A172 (cell line): ENCODE measurements around the gene GNA14. TPM values are rescaled to one million over a fixed set of nuclear protein-coding genes. Genes with fewer than 3 reads are reported as not detected.
A peak's percentile ranks its signal among the peaks of the same experiment; 100 is the strongest.
"Not testable (repeated sequence)": the region's sequence is repeated elsewhere in the genome, so short reads cannot be mapped to it uniquely, and the experiment has no call there.

ENCODE experiments used
- DNase-seq: peaks from one replicate; pipeline ENCODE4 v3.0.0-alpha.2; 2015; ENCODE audit warnings: low spot score
- total RNA-seq: library from RNA; depleted of rRNA; stranded (reverse); fragments of >200 nt; shearing (Covaris generic); gene quantifications from 2 replicates; pipeline ENCODE4 v1.2.3, GENCODE V29; 2014

GNA14 gene
- total RNA-seq, 1 experiment from 2014 or later = not detected

DNA sequence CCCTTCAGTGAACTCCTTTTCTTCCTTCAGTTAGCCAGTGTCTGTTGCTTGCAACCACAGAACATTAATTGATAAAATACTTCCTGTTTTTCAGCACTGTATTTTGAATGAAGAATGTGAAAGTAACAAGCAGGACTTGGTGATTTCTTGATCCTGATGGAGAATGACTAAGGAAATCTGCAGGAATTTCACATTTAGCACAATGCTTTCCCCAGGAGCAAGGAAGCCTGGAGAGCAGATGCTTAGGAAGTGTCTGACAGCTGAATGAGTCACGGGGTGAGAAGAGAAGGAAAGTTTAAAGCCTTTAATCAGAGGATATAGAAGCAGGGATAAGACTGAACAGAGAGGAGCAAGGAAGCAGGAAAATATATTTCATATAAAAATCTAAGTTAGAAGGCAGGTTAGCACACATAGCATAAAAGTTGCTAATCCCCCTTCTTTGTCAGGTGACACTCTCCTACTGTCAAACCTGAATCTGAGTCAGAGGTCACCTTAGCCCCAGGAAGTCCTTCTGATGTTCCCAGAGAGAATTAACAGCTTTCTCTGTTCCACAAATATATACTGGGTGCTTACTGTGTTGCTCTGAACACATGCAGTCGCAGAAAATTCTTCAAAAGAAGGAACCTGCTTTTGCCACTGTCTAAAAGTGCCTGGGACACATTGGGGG lies 59.7 kb downstream of the GNA14 start:
- DNase-seq = peak; percentile 92

DNA sequence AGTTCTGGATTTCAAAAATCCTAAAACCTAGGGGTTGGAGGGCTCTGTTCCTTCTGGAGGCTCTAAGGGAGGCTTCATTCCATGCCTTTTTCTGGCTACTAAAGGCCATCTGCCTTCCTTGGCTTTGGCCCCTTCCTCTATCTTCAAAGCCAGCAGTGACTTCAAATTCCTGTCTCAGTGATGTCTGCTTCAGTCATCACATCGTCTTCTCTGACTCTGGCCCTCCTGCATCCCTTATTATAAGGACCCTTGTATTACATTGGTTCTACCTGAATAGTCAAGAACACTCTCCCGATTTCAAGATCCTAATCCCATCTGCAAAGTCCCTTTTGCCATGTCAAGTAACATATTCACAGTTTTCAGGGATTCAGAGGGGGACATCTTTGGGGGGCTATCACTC lies 60.3 kb downstream of the GNA14 start:
- DNase-seq = no peak

DNA sequence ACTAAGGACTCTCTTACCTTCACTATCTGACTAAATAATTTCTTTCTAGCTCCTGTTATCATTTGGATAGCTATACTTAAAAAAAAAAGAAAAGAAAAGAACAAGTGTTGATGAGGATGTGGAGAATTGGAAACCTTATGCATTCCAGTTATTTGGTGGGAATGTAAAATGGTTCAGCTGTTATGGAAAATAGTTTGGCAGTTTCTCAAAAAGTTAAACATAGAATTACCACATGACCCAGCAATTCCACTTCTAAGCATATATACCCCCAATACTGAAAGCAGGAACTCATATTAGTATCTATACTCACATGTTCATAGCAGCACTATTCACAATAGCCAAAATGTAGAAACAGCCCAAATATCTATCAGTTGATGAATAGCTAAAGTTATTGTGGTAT lies 61.1 kb downstream of the GNA14 start:
- DNase-seq = no peak

DNA sequence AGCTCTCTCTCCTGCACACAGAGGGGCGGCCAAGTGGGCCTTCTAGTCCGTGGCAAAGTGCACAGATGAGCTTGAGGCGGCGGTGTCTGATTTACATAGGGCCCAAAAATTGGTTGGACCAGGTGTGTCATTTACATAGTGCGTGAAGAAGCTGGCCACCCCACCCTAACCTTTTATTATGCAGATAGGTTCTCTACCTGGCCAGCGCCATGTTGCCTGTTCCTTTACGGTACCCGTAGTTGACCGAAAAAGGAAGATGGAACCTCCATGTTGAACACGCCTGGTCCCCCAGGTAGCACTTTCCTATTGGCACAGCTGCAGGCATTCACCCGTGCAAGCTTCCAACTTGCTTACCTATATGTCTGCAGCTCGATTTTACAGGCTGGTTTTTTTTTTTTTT lies 61.5 kb downstream of the GNA14 start:
- DNase-seq = no peak

DNA sequence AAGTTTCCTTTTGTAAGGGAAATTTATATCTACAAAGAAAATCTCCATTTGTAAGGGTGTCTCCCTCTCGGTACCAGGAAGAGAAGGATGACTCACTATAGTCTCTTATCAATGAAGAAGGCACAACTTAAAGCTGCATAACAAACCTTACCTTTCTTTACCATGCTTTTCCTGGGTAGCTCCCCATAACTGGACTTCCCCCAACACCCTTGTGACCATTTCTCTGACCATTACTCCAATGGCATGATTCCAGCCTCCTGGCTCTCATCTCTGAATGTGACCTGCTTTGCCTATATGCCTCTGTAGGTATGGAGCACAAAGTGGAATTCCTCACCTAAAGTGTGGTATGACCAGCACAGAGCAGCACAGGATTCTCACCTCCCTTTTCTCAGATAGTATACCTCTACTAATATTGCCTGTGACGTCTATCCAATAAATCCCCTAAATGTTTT lies 62.8 kb downstream of the GNA14 start:
- peak; percentile 26 for DNase-seq

DNA sequence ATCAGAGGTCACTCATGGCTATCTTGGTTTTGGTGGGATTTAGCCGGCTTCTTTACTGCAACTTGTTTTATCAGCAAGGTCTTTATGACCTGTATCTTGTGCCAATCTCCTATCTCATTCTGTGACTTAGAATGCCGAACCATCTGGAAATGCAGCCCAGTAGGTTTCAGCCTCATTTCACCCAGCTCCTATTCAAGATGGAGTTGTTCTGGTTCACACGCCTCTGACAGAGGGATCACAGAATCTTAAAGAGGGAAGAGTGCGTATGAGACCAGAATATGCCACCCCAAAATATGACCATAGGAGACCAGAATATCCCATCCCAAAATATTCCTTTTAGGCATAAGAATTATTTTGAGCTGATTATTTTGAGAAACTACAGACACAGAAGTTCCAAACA lies 63.2 kb downstream of the GNA14 start:
- DNase-seq = not testable (repeated sequence)

DNA sequence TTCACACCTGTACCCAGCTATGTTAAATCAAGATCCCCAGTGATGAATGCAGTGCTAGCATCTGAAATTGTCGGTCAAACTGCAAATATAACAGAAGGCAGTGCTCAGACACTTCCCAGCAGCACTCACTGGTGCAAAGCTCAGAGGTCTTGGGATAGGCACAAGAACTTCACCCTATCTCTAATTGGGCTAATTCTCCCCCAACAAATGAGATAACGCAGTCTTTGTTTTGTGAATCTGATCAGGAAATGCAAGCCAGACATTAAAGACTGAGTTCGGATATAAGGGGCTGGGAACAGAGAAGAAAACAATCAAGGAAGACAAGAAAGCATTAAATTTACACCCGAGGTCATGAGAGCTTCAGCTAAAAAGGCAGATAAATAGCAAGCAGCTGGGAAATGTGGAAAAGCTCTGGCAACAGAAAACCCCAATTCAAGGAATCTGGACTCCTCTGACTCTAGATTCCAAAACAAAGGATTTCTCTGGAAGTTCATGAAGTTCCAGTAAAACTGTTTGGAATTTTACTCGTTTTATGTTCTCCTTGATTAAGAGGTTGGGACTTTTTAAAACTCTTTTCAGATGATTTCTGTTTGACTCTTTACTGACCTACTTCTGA lies 65.1 kb downstream of the GNA14 start:
- DNase-seq = no peak

DNA sequence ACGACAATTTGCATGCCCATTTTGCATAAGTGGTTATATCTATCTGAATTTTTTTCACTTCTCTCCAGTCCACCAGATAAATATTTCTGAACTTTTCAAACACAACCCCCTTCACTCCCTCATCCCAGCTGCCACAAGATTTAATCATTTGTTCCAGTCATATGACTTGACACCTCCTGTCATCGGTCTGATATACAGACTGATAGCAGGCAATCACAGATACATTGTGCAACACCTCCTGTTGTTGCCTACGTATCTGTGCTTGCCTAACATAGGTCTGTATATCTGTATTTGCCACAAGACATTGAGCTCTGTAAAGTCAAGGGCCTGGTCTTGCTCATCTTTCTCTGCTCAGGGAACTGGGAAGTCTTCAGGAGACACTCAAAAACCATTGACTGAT lies 65.6 kb downstream of the GNA14 start:
- no peak for DNase-seq

DNA sequence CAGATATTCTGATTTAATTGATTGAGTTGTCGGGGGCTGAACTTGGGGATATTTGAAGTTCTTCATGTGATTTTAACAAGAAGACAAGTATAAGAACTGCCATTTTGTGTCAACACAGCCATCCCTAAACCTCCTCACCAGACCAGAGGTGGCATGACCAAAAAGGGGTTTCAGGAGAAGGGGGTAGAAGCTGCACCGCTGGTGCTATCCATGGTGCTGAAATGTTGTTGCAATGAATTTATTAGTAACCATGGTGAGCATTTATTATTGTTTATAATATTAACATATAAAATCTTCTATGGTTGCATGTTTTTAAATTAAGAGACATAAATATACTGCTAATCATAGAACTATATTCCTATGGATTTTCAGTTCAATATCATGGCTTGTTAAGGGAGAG lies 72.3 kb downstream of the GNA14 start:
- peak; percentile 50 for DNase-seq

DNA sequence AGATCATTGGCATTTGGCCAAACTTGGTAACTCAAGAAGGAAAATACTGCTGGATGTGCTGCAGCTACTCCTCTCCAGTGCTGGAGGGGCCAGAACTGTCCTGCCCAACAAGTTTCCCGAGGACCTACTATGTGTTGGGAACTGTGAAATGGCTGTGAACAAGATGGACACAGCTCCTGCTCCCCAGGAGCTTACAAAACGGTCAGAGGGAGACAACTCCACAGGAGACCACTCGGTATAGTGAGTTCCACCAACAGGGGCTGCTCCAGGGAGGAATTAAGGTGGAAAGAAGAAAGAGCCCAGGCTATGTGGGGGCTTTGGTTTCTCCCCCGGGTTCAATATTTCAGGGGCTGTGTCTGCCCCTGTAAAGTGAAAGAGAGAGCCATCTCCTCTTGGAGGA lies 78.8 kb downstream of the GNA14 start:
- DNase-seq = no peak

DNA sequence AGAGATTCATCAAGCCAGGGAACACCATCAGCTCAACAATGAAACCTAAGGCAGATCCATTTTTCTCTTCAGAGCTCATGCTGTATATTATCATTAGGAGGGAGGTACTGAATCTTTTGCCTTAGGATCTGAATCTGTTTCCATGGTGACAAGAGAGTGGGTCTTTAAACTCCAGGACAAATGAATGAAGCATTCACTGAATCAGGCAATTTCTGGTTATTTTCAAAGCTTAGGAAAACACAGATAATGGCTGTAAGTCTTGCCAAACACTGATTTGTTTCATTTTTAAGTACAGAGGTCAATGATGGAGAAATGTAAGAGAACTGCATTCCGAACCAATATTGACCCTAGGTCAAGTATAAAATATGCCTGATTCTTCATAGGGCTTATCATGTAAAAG lies 84.9 kb downstream of the GNA14 start:
- DNase-seq = no peak

DNA sequence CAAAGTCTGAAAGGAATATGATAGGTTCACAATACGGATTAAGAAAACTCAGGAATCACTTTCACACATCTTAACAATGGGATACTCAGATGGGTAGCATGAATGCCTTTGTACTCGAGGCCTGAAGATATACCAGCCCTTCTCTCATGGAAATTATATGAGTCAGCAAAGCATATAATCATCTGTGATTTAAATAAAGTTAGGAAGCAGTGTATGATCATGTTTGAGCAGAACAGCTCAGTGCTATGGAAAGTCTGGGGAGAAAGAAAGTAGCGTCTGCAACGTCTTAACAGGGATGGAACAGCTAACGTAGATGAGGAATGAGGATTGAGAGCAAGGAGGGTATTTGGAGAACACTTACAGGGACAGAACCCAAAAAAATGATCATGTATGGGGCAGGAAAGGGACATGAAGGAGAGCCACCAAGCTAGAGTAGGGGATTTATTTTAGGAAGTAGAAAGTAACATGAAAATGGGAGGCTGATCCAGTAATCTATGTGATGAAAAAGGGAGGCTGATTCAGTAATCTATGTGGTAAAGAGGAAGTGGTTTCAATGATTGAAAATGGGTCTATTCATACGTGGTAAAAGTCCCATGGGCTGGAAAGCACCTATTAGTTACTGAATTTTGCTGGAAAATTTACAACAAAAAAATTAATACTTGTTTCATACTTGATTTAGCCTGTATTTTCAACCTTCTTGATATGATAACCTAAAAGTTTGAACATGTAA lies 85.9 kb downstream of the GNA14 start:
- DNase-seq = no peak

DNA sequence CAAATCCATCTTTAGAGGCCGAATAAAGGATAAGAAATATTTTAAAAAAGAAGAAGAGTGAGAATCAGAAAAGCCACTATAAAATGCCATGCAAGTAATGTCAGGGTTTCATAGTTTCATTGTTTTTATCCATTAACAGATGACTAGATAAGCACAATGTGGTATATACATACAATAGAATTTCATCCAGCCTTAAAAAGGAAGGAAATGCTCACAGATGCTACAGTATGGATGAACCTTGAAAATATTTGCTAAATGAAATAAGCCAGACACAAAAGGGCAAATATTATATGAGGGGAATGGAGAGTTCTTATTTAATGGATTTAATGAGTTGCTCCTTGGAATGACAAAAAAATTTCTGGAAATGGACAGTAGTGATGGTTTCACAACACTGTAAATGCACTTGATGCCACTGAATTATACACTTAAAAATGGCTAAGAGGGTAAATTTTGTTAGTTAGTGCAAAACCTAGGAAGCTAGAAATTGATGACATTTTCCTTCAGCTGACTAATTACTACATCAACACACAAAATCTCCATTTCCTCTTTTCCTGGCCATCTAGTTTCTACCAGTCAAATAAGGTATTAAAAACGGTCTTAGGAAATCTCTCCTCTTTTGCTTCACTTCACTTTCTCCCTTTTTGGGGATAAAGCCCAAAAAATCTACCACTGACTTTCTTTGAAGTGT lies 86.6 kb downstream of the GNA14 start:
- no peak for DNase-seq

DNA sequence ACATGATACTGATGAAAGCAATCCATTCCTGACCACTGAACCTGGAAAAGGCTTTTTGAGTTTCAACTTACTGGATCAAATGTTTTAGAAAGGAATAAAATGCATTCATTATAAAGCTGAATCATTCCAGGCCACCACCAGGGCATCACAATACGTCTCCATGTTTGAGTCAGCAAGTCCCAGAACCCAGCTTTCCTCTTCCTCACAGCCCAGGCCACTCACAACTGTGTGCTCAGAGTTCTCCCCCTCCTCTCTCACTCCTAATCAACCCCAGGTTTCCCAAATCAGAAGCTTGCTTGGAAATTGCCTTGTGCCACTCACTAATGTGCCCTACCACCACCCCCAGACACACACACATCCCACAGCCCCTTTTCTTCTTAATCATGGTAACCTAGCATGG lies 91.7 kb downstream of the GNA14 start:
- DNase-seq = no peak

DNA sequence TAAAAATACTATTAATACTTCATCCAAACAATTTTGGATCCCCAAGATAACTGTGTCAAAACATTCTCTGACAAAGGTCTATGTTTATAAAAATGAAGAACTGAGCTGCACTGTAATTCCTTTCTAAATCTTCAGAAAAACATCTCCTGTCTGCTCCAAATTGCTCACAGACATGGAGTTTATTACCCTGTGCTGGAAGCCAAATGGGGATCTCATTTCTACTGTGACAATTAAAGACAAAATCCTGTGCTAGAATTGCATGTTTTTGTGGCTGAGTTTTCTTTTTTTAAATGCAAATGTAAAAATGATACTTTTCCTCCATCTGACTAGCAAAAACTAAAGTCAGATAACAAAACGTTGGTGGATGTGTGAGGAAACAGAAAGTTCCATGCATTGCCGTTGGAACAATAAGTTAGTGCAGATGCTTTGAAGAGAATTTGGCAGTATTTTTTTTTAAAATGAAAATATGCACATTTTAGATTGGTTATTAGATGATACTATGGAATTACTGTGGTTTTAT lies 93.5 kb downstream of the GNA14 start:
- DNase-seq = no peak

DNA sequence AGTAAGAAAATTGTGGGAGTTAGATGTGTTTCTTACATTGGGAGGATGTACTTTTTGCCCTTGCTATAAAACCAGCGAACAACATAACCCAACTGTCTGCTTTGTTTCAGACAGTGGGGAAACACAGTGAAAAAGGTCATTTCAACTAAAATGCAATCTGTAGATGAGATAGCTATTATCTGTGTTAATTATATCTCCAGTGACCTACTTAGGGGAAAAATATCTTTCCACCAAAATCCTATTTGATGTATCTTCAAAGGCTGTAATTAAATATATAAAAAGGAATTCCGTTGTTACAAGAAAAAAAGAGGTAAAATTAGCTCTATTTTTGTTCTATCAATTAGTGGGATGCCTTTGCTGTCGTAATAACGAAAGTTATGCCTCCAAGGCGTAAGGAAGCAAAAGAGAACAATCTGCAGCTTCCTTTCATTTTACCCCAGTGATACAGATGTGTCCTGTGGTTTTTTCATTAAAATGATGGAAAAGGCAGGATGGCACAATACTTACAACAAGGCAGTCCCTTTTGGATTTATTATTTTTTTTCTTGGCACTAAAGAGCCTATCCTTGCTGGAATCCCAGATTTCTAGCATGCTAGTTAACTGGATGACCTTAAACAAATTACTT lies 100.9 kb downstream of the GNA14 start:
- no peak for DNase-seq

DNA sequence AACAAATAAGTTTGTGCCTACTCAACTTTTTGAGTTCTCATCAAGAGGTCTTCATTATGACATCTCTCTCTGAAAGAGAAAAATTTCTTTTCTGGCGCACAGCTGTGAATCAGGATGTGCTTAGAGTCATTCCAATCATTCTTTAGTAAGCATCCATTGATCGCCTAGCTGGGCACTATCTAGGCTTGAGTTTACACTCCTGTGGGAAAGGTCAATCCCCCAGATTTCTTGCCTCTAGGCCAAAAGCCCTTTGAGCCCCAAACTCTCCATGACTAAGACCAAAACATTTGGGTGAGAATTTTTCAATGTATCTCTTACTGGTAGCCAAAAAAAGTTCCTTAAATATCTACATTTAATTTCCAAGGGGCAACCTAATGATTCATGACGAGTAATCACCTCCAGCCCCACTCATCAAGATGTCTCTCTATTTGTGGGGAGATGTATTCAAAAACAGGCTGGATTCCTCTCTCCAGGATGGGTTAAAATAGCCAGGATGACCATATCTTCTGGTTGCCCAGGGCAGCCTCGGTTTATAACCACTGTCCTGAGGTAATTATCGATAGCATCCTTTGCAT lies 101.7 kb downstream of the GNA14 start:
- DNase-seq = no peak

DNA sequence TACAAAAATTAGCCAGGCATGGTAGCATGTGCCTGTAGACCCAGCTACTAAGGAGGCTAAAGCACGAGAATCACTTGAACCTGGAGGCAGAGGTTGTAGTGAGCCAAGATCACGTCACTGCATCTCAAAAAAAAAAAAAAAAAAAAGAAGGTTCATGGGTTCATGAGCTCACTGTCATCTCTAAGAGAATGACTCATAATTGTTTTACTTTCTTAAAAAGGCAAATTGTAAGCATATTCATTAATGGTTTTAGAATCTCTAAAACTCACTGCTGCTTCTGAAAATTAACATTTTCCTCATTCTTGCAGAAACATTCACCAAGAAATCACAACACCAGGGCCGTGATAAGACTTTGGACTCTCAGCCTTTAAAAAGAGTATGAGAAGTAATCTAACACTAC lies 103.6 kb downstream of the GNA14 start:
- DNase-seq = no peak

DNA sequence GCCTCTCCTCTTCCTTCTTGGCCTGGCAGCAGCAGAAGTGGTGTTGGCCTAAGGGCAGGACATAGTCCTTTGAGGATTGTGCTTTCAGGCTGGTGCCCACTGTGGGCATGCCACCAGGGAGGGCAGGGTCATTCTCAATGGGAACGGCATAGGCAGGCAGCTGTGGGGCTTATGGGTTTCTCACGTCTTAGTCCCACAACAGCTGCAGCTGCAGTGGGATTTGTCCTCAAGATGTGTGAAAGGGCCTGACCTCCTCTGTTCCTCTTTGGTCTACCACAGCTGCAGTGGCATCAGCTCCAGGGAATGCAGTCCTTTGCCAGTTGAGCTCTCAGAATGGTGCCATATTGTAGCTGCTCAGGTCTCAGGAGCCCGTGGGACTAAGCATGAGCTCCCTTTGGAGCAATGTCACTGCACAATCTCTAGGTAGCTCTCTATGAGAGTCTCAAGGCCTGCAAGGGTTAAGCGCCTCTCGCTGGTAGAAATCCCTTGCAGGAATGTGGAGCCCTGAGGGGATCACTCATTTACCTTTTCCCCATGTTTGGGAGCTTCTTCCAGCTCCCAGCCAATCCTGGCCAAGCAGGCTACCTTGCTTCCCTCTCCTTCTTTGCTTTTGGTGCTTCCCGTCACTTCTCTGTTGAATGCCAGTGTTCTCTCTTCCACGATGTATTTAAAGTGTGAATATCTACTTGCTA lies 104.8 kb downstream of the GNA14 start:
- DNase-seq = no peak

DNA sequence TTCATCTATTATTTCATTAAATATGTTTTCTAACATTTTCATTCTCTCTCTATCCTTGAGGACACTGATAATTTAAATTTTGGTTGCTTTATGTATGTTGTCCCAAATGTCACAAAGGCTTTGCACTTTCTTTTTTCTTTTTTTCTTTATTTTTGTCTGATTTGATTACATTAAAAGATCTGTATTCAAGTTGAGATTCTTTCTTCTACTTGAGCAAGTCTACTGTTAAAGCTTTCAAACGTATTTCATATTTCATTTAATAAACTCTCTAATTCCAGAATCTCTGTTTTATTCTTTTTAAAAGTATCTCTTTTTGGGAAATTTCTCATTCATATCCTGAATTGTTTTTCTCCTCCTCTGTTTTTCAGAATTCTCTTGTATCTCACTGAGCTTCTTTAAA lies 106.5 kb downstream of the GNA14 start:
- no peak for DNase-seq

DNA sequence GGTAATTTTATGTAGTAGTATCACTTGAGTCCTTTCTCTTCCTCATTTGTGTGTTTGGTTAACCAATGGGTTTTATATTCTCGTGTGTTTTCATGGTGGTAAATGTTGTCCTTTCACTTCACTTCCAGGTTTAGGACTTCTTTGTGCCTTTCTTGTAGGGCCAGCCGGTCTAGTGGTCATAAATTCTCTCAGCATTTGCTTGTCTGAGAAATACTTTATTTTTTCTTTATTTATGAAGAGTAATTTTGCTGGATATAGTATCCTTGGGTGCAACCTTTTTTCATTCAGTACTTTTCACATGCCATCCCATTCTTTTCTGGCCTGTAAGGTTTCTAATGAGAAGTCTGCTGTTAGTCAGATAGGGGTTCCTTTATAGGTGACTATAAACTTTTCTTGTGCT lies 107.1 kb downstream of the GNA14 start:
- no peak for DNase-seq
